Loucy (cell line): ENCODE measurements around the gene RAB6A.

Source experiments
- EZH2phosphoT487 ChIP-seq: fragments of 200-600 bp; IDR thresholded peaks from 2 replicates; pipeline ENCODE4 v1.6.1; 2018; ENCODE audit warnings: antibody characterized with exemption, mild to moderate bottlenecking, moderate library complexity, borderline replicate concordance
- TF ChIP-seq, protein P1 (sequence below): fragments of 200-600 bp; sonication (generic); conservative IDR thresholded peaks from 2 replicates; pipeline ENCODE4 v1.5.1; 2014; ENCODE audit warnings: mild to moderate bottlenecking, antibody characterized with exemption, low read length

DNA sequence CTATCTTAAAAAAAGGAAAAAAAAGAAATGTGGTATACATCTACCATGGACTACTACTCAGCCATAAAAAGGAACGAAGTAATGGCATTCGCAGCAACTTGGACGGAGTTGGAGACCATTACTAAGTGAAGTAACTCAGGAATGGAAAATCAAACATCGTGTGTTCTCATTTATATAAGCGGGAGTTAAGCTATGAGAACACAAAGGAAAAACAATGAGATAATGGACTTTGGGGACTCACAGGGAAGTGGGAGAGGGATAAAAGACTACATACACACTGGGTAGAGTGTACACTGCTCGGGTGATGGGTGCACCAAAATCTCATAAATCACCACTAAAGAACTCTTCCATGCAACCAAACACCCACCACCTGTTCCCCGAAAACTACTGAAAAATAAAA, 11.8 kb downstream of the RAB6A start:
- TF ChIP-seq, protein P1, sequence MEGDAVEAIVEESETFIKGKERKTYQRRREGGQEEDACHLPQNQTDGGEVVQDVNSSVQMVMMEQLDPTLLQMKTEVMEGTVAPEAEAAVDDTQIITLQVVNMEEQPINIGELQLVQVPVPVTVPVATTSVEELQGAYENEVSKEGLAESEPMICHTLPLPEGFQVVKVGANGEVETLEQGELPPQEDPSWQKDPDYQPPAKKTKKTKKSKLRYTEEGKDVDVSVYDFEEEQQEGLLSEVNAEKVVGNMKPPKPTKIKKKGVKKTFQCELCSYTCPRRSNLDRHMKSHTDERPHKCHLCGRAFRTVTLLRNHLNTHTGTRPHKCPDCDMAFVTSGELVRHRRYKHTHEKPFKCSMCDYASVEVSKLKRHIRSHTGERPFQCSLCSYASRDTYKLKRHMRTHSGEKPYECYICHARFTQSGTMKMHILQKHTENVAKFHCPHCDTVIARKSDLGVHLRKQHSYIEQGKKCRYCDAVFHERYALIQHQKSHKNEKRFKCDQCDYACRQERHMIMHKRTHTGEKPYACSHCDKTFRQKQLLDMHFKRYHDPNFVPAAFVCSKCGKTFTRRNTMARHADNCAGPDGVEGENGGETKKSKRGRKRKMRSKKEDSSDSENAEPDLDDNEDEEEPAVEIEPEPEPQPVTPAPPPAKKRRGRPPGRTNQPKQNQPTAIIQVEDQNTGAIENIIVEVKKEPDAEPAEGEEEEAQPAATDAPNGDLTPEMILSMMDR: no peak
- TF ChIP-seq EZH2phosphoT487: no peak
